GM18526 (cell line): ENCODE measurements around the gene GVQW3.

Source experiments
- POLR2A ChIP-seq: IDR thresholded peaks from 3 replicates; pipeline ENCODE4 v1.6.1; 2011; ENCODE audit not compliant: insufficient read length; ENCODE audit errors: extremely low read depth

The GVQW3 gene

DNA sequence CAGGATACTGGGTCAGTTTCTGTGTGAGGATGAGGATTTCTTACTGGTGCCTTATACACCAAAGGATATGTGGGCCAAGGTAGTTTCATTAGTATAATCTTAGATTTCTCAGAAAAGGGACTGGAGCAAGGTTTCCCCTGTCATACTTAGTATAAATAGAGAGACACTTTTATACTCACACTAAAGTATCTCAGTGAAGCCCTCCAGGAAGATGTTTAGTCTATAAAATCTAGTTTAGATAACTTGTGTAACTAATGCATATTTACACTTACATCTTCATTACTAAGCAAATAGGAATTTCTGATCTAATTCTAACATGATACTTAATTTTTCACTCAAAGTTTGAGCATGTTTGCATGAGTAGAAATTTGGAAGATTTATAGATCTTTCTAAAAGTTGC lies 74.8 kb downstream of the GVQW3 start:
- no peak for TF ChIP-seq POLR2A

DNA sequence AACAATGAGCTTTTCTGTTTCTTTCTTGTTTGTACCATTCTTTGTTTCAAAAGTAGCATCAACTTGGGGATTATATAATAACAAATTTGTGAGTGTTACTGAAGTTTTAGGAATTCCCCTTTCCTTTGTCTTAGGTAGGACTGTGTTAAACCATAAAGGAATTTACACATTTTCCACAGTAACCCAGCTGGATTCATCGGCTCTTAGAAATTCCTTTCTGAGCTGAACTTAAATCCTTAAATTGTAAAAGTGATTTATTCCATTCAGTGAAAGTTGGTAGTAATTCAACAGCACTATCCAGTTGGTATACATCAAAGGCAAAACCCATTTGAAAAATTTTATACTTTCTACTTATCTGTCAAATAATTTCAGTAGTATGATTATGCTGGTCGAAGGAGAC lies 75.4 kb downstream of the GVQW3 start:
- TF ChIP-seq POLR2A, result no peak
